ENCODE measurements around the gene GJB6.

Gene GJB6

GRCh38 chr13:20227288-20227687 is 4.8 kb downstream of the GJB6 start:
- no peak for DNase-seq

- no peak for DNase-seq
These were observed 9.6 kb downstream of the GJB6 start for GRCh38 chr13:20222553-20222952.

- no peak for DNase-seq
These were observed 10.3 kb downstream of the GJB6 start for GRCh38 chr13:20221772-20222171.

GRCh38 chr13:20219577-20219976 is 12.5 kb downstream of the GJB6 start:
- DNase-seq: no peak

- DNase-seq: peak; percentile 62
These were observed 15.0 kb downstream of the GJB6 start for GRCh38 chr13:20217168-20217567.

GRCh38 chr13:20209948-20210347 is 22.2 kb downstream of the GJB6 start:
- no peak for DNase-seq

- DNase-seq: no peak
These were observed 25.4 kb downstream of the GJB6 start for GRCh38 chr13:20206698-20207235.

- DNase-seq: no peak
These were observed 25.9 kb downstream of the GJB6 start for GRCh38 chr13:20206065-20206697.

- no peak for DNase-seq
These were observed 33.3 kb downstream of the GJB6 start for GRCh38 chr13:20198781-20199180.

GRCh38 chr13:20197361-20197834 is 34.7 kb downstream of the GJB6 start:
- DNase-seq: peak; percentile 25

- no peak for DNase-seq
These were observed 36.3 kb downstream of the GJB6 start for GRCh38 chr13:20195801-20196200.

- no peak for DNase-seq
These were observed 38.0 kb downstream of the GJB6 start for GRCh38 chr13:20193907-20194631.

GRCh38 chr13:20193162-20193906 is 38.8 kb downstream of the GJB6 start:
- no peak for DNase-seq

- no peak for DNase-seq
These were observed 39.3 kb downstream of the GJB6 start, which contains the start of gene GJB2 for GRCh38 chr13:20192836-20193161. Gene GJB2, minus strand, starts transcription at chr13:20192938. Its CDS starts 3,357 bp downstream, at chr13:20189581.

GRCh38 chr13:20192158-20192835 is 39.8 kb downstream of the GJB6 start:
- no peak for DNase-seq

- no peak for DNase-seq
These were observed 40.6 kb downstream of the GJB6 start for GRCh38 chr13:20191311-20192157.

- DNase-seq: no peak
These were observed 41.4 kb downstream of the GJB6 start for GRCh38 chr13:20190481-20191310.

GRCh38 chr13:20190076-20190475 is 42.0 kb downstream of the GJB6 start:
- no peak for DNase-seq

GRCh38 chr13:20188667-20189553 is 43.2 kb downstream of the GJB6 start:
- no peak for DNase-seq

- DNase-seq: no peak
These were observed 45.3 kb downstream of the GJB6 start for GRCh38 chr13:20186771-20187170.
